Breast epithelium (tissue), 3 donors: ENCODE measurements around the gene PKD2.

ENCODE experiments used
- CTCF ChIP-seq, 3 donors: fragments of 450-650 bp; IDR thresholded peaks; one replicate each; pipeline ENCODE4 v1.5.1; 2016 to 2017; ENCODE audit warnings: antibody characterized with exemption in 3 of 3, mild to moderate bottlenecking in 3 of 3, moderate library complexity in 3 of 3
- POLR2AphosphoS5 ChIP-seq, 3 donors: sonication (generic); formaldehyde crosslinking; IDR thresholded peaks; one replicate each; pipeline ENCODE4 v1.6.1; 2017; ENCODE audit warnings: antibody characterized with exemption in 3 of 3

- TF ChIP-seq CTCF (IDR thresholded peaks at IDR 0.05) (no peak), POLR2AphosphoS5 (IDR thresholded peaks at IDR 0.05) (no peak)
Measured at GRCh38 chr4:88093874-88094273, 86.4 kb downstream of the PKD2 start.
